Testis (tissue), 3 donors: ENCODE data around the gene GATAD2A. TPM values are rescaled to one million over a fixed set of nuclear protein-coding genes. Genes with fewer than 3 reads are reported as not detected.

ENCODE experiments used
- DNase-seq: peaks from one replicate; pipeline ENCODE4 v3.0.0-alpha.2; 2019
- H3K27ac ChIP-seq, 2 donors: fragments of 200-600 bp; sonication (generic); one replicate each; pipeline ENCODE4 v1.5.1; 2019
- H3K27me3 ChIP-seq: fragments of 200-600 bp; sonication (generic); one replicate; pipeline ENCODE4 v1.5.1; 2019
- H3K36me3 ChIP-seq: fragments of 200-600 bp; sonication (generic); one replicate; pipeline ENCODE4 v1.5.1; 2017; ENCODE audit warnings: low read depth; ENCODE audit errors: missing control alignments
- H3K4me1 ChIP-seq: fragments of 200-600 bp; sonication (generic); one replicate; pipeline ENCODE4 v1.5.1; 2019
- H3K4me3 ChIP-seq, 2 donors: fragments of 200-600 bp; sonication (generic); one replicate each; pipeline ENCODE4 v1.5.1; 2017 to 2019
- H3K9me3 ChIP-seq: fragments of 200-600 bp; sonication (generic); one replicate; pipeline ENCODE4 v1.5.1; 2017
- CTCF ChIP-seq, 3 experiments: fragments of 450-650 bp in 2 of 3; fragments of 200-600 bp in 1 of 3; sonication (generic) in 1 of 3; IDR thresholded peaks; one replicate each; pipeline ENCODE4 v1.5.1; 2016 to 2019; ENCODE audit warnings: antibody characterized with exemption in 3 of 3, mild to moderate bottlenecking in 2 of 3, moderate library complexity in 1 of 3
- POLR2A ChIP-seq: fragments of 450-650 bp; IDR thresholded peaks from one replicate; pipeline ENCODE4 v1.6.1; 2017; ENCODE audit warnings: antibody characterized with exemption, mild to moderate bottlenecking, moderate library complexity
- WGBS, 2 donors: methylation state at CpG; one replicate each; pipeline ENCODE4 v1.1.5; 2018; 5-methylcytosine and 5-hydroxymethylcytosine counted together
- intact Hi-C: fragments of 100-400 bp; cut with DNase I; formaldehyde crosslinking; loops from one replicate; pipeline ENCODE4 v1.15.1; 2023; ENCODE audit warnings: low total_unique reads
- polyA plus RNA-seq: library from polyadenylated mRNA; stranded (reverse); fragments of 350-450 nt; fragmentation: Illumina TruSeq; extraction: RNeasy Lipid Tissue Mini Kit (QIAGEN cat#74804); gene quantifications from one replicate; pipeline ENCODE4 v1.2.3, GENCODE V29; 2014; ENCODE audit warnings: low read depth, low replicate concordance; ENCODE audit not compliant: insufficient read depth
- total RNA-seq, 2 donors: library from RNA; depleted of rRNA; stranded (reverse); fragments of >200 nt; gene quantifications; one replicate each; pipeline ENCODE4 v1.2.3, GENCODE V29; 2016

Gene GATAD2A
- total and polyA plus RNA-seq, 3 donors from 2014 or later: 109 to 197 (median 163) TPM

DNA sequence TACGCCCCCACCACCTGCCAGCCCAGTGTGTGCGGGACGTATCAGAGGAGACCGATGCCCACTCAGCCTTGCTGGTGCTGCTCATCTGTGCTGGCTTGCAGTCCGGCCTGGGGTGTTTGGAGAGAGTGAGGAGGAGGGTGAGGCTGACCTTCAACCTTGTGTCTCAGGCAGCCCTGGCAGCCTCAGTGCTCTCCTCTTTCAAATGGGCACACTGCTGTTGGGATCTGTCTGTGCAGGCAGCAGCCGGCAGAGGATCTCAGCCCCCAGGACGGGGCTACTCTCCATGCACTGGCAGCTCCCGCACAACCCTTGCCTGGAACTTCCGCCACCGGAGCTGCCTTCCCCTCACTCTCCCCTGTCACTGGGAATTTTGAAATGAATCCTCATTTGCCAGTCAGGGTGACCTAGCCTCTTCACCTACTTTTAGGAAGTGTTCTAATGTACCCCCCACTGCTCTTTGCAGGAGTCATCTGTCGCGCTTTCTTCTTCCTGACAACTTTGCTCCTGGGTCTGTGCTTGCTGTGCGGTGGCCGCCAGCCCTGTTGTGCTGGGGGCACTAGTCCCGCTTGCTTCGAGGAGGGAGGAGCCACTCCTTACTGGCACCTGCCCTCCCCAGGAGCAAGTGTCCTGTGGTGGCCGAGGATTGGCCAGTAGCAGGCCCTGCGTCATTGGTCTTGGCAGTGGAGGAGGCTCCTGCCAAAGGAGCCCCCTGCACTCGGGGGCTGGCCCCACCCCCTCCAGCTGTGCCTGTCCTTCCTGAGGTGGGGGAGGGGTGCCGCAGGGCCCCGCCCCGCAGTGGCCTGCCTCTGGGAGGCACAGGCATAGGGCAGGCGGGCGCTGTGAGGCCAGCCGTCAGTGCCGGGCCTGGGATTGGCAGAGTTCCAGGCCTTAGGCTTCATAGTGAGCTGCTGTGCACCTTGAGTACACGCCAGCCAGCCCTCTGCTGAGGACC is 56.5 kb downstream of the GATAD2A start:
- Histone ChIP-seq H3K9me3 (no peaks in the 10 kb centered on the region), H3K27ac (peak overlapping the region in 1 of 2 donors; percentile 39), H3K36me3 (no peaks in the 10 kb centered on the region), H3K4me3 (no peak overlapping the region), H3K4me1 (peaks cover 48% of the 10 kb centered on the region), H3K27me3 (no peaks in the 10 kb centered on the region)
- TF ChIP-seq CTCF (IDR thresholded peaks at IDR 0.05) (no peak), POLR2A (no peak)
- 41 to 55% methylated on average over 10 to 27 of the region's 27 CpGs for WGBS, 2 donors
- DNase-seq: peak; percentile 54
- intact Hi-C loops: no loop called here

DNA sequence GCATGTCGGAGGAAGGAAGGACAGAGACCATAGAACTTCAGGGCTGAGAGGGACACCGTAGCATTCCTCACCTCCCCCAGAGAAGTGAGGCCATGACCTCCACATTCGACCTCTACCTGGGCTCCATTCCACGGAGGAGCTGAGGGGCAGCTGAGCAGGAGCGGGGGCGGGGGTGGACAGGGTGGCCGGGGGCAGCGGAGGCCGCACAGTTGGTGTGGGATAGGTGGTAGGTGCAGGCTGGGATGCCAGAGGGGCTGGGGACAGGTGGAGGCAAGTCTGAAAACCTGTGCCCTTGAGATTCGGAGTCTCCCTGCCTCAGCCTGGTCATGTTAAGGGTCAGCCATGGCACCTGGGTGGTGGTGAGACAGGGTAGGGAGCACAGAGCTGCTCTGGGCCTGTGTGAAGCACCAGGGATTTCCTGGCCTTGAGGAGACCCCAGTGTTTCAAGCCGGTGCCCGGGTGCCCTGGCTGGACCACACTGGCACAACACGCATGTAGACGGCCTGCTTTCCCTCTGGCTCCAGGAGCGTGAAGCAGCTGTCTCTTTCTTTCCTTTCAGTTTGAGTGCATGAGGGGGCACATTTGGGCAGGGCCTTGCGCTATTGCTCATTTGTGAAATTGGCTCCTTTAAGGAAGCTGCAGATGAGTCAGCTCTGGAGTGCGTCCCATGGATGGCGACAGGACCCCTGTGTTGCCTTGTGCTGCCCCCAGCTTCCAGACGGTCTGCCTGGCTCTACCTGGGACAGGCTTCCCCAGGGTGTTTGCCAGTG is 58.1 kb downstream of the GATAD2A start:
- H3K36me3 ChIP-seq: no peaks in the 10 kb centered on the region
- no peak for TF ChIP-seq POLR2A
- TF ChIP-seq CTCF (IDR thresholded peaks at IDR 0.05): no peak
- intact Hi-C loops: no loop called here
- H3K4me3 ChIP-seq: no peak overlapping the region
- H3K9me3 ChIP-seq: no peaks in the 10 kb centered on the region
- no peaks in the 10 kb centered on the region for H3K27me3 ChIP-seq
- peaks cover 48% of the 10 kb centered on the region for H3K4me1 ChIP-seq
- DNase-seq: no peak
- 67 to 72% methylated on average over 14 to 19 of the region's 19 CpGs for WGBS, 2 donors
- H3K27ac ChIP-seq: peak overlapping the region; percentile 41 to 63

- H3K27ac ChIP-seq: peak overlapping the region in 1 of 2 donors; percentile 41
- H3K4me3 ChIP-seq: no peak overlapping the region
- peaks cover 48% of the 10 kb centered on the region for H3K4me1 ChIP-seq
- H3K36me3 ChIP-seq: no peaks in the 10 kb centered on the region
- WGBS, 2 donors: 59 to 60% methylated on average over 13 of the region's 13 CpGs
- intact Hi-C loops: no loop called here
- TF ChIP-seq CTCF (IDR thresholded peaks at IDR 0.05) (no peak), POLR2A (no peak)
- H3K9me3 ChIP-seq: no peaks in the 10 kb centered on the region
- DNase-seq: no peak
- H3K27me3 ChIP-seq: no peaks in the 10 kb centered on the region
Measured at GRCh38 chr19:19464339-19465098, 59.0 kb downstream of the GATAD2A start.

DNA sequence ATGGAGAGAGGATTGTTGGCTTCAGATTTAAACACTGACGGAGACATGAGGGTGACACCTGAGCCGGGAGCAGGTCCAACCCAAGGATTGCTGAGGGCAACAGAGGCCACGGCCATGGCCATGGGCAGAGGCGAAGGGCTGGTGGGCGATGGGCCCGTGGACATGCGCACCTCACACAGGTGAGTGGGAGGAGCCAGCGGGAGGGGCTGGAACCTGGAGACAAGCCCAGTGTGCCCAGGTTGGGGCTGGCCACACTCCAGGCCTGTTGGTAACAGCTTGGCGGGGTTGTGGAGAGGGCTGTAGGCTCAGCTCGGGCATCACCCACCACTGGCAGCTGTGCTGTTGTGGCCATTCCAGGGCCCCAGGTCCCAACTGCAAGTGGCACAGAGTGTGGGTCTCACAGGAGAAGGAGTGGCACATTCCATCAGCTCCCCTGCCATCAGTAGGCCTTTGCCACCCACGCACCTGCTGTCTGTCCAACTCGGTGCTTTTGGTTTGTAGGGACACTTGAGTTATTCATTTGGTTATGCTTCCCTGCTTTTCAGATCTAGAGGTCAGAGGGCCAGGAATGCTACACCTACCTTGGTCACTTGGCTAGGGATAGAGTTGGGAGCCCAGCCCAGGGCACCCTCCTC is 60.1 kb downstream of the GATAD2A start:
- Histone ChIP-seq H3K36me3 (no peaks in the 10 kb centered on the region), H3K4me1 (peaks cover 41% of the 10 kb centered on the region), H3K27ac (no peak overlapping the region), H3K27me3 (no peaks in the 10 kb centered on the region), H3K9me3 (no peaks in the 10 kb centered on the region), H3K4me3 (no peak overlapping the region)
- intact Hi-C loops: no loop called here
- no peak for TF ChIP-seq POLR2A
- TF ChIP-seq CTCF (IDR thresholded peaks at IDR 0.05): no peak
- WGBS, 2 donors: 94 to 97% methylated on average over 12 of the region's 12 CpGs
- DNase-seq: no peak
